GM12878 (cell line): ENCODE results near the gene KRR1. TPM values are rescaled to one million over a fixed set of nuclear protein-coding genes. Genes with fewer than 3 reads are reported as not detected.

ENCODE experiments used
- ATAC-seq: fragments of 200-7000 bp; cut with Tn5 transposase; 3 replicates; pipeline ENCODE4 v1.9.1; 2020; ENCODE audit warnings: mild to moderate bottlenecking, moderate library complexity
- BruUV-seq: library from RNA; stranded (reverse); fragments of 400-500 nt; replicated peaks from 2 replicates; lab custom pipeline; 2021; lab: Mats Ljungman, UMichigan
- CTCF ChIA-PET: fragments of 300-600 bp; sonication (Branson Sonifier 250); formaldehyde crosslinking; extraction: SDS; loops from one replicate; lab custom pipeline; 2021; ENCODE audit warnings: inconsistent platforms; lab: Yijun Ruan, JAX
- POLR2A ChIA-PET: fragments of 350-600 bp; formaldehyde crosslinking; extraction: SDS; loops from one replicate; lab custom pipeline; 2021; ENCODE audit warnings: inconsistent platforms; lab: Charles Lee
- RAD21 ChIA-PET: fragments of 300-600 bp; sonication (Branson Sonifier 250); formaldehyde crosslinking; loops from one replicate; lab custom pipeline; 2023; ENCODE audit warnings: antibody characterized with exemption; ENCODE audit not compliant: unreplicated experiment; lab: Charles Lee
- SMC1A ChIA-PET: fragments of 300-600 bp; sonication (Branson Sonifier 250); formaldehyde crosslinking; loops from one replicate; lab custom pipeline; 2023; ENCODE audit not compliant: unreplicated experiment, uncharacterized antibody; lab: Charles Lee
- DNase-seq: peaks from one replicate; pipeline ENCODE4 v3.0.0-alpha.2; 2011; ENCODE audit warnings: low read depth, low spot score
- FAIRE-seq: peaks from 3 replicates; lab custom pipeline; 2011; peaks lifted over from hg19 to GRCh38; lab: Jason Lieb, UNC
- H2AFZ ChIP-seq: 2 replicates; pipeline ENCODE4 v1.6.0; 2011; ENCODE audit warnings: low read depth, low read length, control low read depth; ENCODE audit not compliant: control insufficient read depth
- H3K27ac ChIP-seq: 2 replicates; pipeline ENCODE4 v1.5.1; 2011; ENCODE audit warnings: control low read depth; ENCODE audit not compliant: control insufficient read depth, insufficient read depth
- H3K27me3 ChIP-seq, 2 experiments: replicated peaks in 1 of 2; 2 replicates each; pipeline versions ENCODE4 v1.6.0 to v1.6.1; 2011; ENCODE audit warnings: low read length in 1 of 2; ENCODE audit not compliant: control insufficient read depth in 2 of 2, insufficient read depth in 2 of 2
- H3K36me3 ChIP-seq, 2 experiments: 2 replicates each; pipeline ENCODE4 v1.5.1; 2011; ENCODE audit warnings: low read length in 1 of 2; ENCODE audit not compliant: control insufficient read depth in 2 of 2, insufficient read depth in 2 of 2
- H3K4me1 ChIP-seq: 2 replicates; pipeline ENCODE4 v1.6.1; 2011; ENCODE audit warnings: mild to moderate bottlenecking, low read length, moderate library complexity, mixed read lengths; ENCODE audit not compliant: control insufficient read depth, insufficient read depth
- H3K4me2 ChIP-seq: 2 replicates; pipeline ENCODE4 v1.6.0; 2011; ENCODE audit warnings: control low read depth; ENCODE audit not compliant: control insufficient read depth, insufficient read depth
- H3K4me3 ChIP-seq: fragments of 200-600 bp; sonication (generic); 2 replicates; pipeline ENCODE4 v1.5.1; 2016
- H3K79me2 ChIP-seq: 2 replicates; pipeline ENCODE4 v1.6.0; 2011; ENCODE audit warnings: low read length; ENCODE audit not compliant: control insufficient read depth, insufficient read depth
- H3K9ac ChIP-seq: 2 replicates; pipeline ENCODE4 v1.8.0; 2011; ENCODE audit warnings: low read length, control low read depth, mixed read lengths; ENCODE audit not compliant: control insufficient read depth, insufficient read depth
- H3K9me3 ChIP-seq: replicated peaks from 3 replicates; pipeline ENCODE4 v1.5.1; 2011; ENCODE audit warnings: mild to moderate bottlenecking, low read length; ENCODE audit not compliant: control insufficient read depth, insufficient read depth
- H4K20me1 ChIP-seq: 2 replicates; pipeline ENCODE4 v1.6.0; 2011; ENCODE audit not compliant: control insufficient read depth, insufficient read depth
- BRCA1 ChIP-seq: IDR thresholded peaks from 2 replicates; pipeline ENCODE4 v1.6.1; 2011; ENCODE audit warnings: low read depth, low read length, improper control_type of control experiment
- CUX1 ChIP-seq: IDR thresholded peaks from 2 replicates; pipeline ENCODE4 v1.6.1; 2012; ENCODE audit warnings: improper control_type of control experiment, low read depth, low read length; ENCODE audit not compliant: insufficient replicate concordance
- EGR1 ChIP-seq, 2 experiments: IDR thresholded peaks; 1 replicate in 1 of 2; 2 replicates in 1 of 2; pipeline ENCODE4 v1.6.1; 2011 to 2012; ENCODE audit warnings: low read depth in 2 of 2, low read length in 2 of 2, borderline replicate concordance in 1 of 2, mild to moderate bottlenecking in 1 of 2, moderate library complexity in 1 of 2
- HCFC1 ChIP-seq: fragments of 150-350 bp; IDR thresholded peaks from 2 replicates; pipeline ENCODE4 v1.6.1; 2014; ENCODE audit warnings: low read length
- NR2C1 ChIP-seq: fragments of 450-650 bp; IDR thresholded peaks from 2 replicates; pipeline ENCODE4 v1.6.1; 2017; ENCODE audit warnings: antibody characterized with exemption, mild to moderate bottlenecking, moderate library complexity
- NR2C2 ChIP-seq: IDR thresholded peaks from 2 replicates; pipeline ENCODE4 v1.6.1; 2011; ENCODE audit warnings: borderline replicate concordance, low read depth; ENCODE audit not compliant: control insufficient read depth, insufficient read length
- POLR2AphosphoS5 ChIP-seq: IDR thresholded peaks from 2 replicates; pipeline ENCODE4 v1.6.1; 2011; ENCODE audit warnings: mild to moderate bottlenecking, low read length, inconsistent platforms
- WGBS: methylation state at CpG from one replicate; pipeline ENCODE4 v1.1.6; 2016; ENCODE audit warnings: low lambda C conversion rate; ENCODE audit not compliant: insufficient replicate concordance, insufficient coverage; ENCODE audit errors: missing lambda C conversion rate; 5-methylcytosine and 5-hydroxymethylcytosine counted together
- in situ Hi-C: fragments of 300-500 bp; cut with MboI; formaldehyde crosslinking; loops from 9 replicates; pipeline ENCODE4 v1.14.3; 2018; ENCODE audit warnings: mixed read lengths
- intact Hi-C: fragments of 100-400 bp; cut with micrococcal nuclease; formaldehyde crosslinking; loops from one replicate; pipeline ENCODE4 v1.14.2; 2022; ENCODE audit not compliant: unreplicated experiment
- polyA plus RNA-seq, 11 experiments: library from polyadenylated mRNA; depleted of rRNA in 4 of 11; unstranded in 6 of 11; stranded (reverse) in 5 of 11; fragments of >200 nt; fragmentation: Nextera tagmentation in 4 of 11; fragmentation: Illumina TruSeq in 1 of 11; extraction: Ambion mirVana in 4 of 11; extraction: Trizol in 1 of 11; gene quantifications; 1 replicate in 1 of 11; 2 replicates in 10 of 11; pipeline versions ENCODE4 v1.2.1 to v1.2.3, GENCODE V29; 2011 to 2016; ENCODE audit warnings: inconsistent platforms in 2 of 11, missing spikeins in 2 of 11, low read depth in 1 of 11
- total RNA-seq, 4 experiments: library from RNA; depleted of rRNA in 3 of 4; stranded (reverse); fragments of >200 nt in 3 of 4; fragmentation: Illumina TruSeq in 1 of 4; extraction: Trizol in 1 of 4; gene quantifications; 2 replicates each; pipeline versions ENCODE4 v1.2.1 to v1.2.3, GENCODE V29; 2013 to 2021

KRR1 gene
- total and polyA plus RNA-seq, 10 of the 15 experiments (the other 5 are each of a cell fraction or from before 2014, with no cell fraction given) = 29.6 to 103 (median 75.3) TPM

GRCh38 chr12:75509621-75510020 is 1.8 kb downstream of the KRR1 start:
- FAIRE-seq = no peak
- ChIA-PET POLR2A (interaction anchor here (0.6 to 0.7 kb wide), 2 partner anchors 228 to 405 kb away, joined by 3 read pairs; no protein-coding TSS in a partner anchor), RAD21 (interaction anchor here (0.7 to 4.0 kb wide), 7 partner anchors 17 to 522 kb away, joined by 3 to 21 read pairs (median 4); partner anchors contain the start of genes GLIPR1L1 and PHLDA1)

More at GRCh38 chr12:75509621-75510020, 1.8 kb downstream of the KRR1 start:
- Histone ChIP-seq H3K9me3 (no peaks in the 10 kb centered on the region; the same call in 2 of the 3 replicates), H3K79me2 (peaks cover 43% of the 10 kb centered on the region), H4K20me1 (no peaks in the 10 kb centered on the region), H3K4me3 (peak overlapping the region; percentile 76; the same call in 1 of the 2 replicates), H3K27ac (no peak overlapping the region), H3K9ac (no peak overlapping the region), H3K36me3 (peaks cover 0 to 11% of the 10 kb centered on the region in 2 experiments; a peak in 1 of 4 replicates), H3K27me3 (no peaks in the 10 kb centered on the region), H2AFZ (no peak overlapping the region), H3K4me1 (no peaks in the 10 kb centered on the region; the same call in 1 of the 2 replicates), H3K4me2 (peak overlapping the region; percentile 80)
- no peak for DNase-seq
- 89% methylated on average over 3 of the region's 4 CpGs for WGBS
- TF ChIP-seq POLR2AphosphoS5 (no peak), HCFC1 (no peak), CUX1 (no peak), NR2C2 (no peak), NR2C1 (no peak), BRCA1 (no peak), EGR1 (IDR thresholded peaks at IDR 0.05; ENCODE audit: borderline replicate concordance in 1 of 2, low read depth in 2 of 2, low read length in 2 of 2) (no peak)
- BruUV-seq = no TSS peak
- ChIA-PET CTCF (interaction anchor here (1.2 to 6.6 kb wide), 2 partner anchors 17 to 27 kb away, joined by 4 to 137 read pairs; partner anchors contain the start of gene GLIPR1), SMC1A (interaction anchor here (0.7 to 3.8 kb wide), 4 partner anchors 18 to 1078 kb away, joined by 3 to 58 read pairs (median 11); partner anchors contain the start of gene GLIPR1)
- intact Hi-C loops (loop anchor here (5.0 kb wide), 4 partner anchors 72 to 1048 kb away; partner anchors contain the start of genes BBS10, OSBPL8 and PHLDA1), in situ Hi-C loops (no loop called here)
- no peak for ATAC-seq
